ENCODE data around the gene TCF4.

TCF4 gene

GRCh38 chr18:55314615-55315237 is 273.3 kb downstream of the TCF4 start:
- no peak for DNase-seq

DNA sequence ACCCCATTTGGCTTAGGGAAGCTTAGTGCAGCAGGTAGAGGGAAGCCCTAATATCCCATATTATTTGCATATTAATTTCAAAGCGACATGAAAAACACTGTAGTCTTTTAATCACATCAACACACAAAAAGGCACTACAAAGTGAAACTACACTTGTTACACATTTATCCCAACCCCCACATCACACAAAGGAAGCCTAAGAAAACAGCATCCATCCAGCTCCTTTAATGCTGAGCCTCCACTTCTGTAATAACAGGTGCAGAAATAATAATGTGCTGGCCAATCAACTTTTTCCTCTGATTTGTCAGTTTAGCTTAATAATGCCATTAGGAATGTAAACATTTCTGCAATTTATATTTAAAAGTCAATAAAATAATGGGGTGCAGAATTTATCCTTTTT is 274.0 kb downstream of the TCF4 start:
- no peak for DNase-seq

GRCh38 chr18:55310863-55311262 is 277.1 kb downstream of the TCF4 start:
- no peak for DNase-seq

- DNase-seq, result no peak
Observed at GRCh38 chr18:55310044-55310676, 277.8 kb downstream of the TCF4 start.

DNA sequence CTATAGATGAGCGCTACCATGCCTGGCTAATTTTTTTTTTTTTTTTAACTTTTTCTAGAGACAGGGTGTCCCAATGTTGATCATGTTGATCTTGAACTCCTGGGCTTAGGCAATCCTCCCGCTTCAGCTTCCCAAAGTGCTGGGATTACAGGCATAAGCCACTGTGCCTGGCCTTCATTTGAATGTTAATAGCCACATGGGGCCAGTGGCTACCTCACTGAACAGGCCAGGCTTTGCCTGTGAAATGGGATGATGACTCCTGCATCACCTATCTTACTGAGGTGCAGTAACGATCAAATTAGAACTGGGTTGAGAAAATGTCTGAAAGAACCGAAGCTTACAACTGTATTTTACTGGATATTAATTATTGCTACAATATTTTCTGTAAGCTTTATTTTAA is 278.7 kb downstream of the TCF4 start:
- no peak for DNase-seq

GRCh38 chr18:55307505-55307904 is 280.5 kb downstream of the TCF4 start:
- no peak for DNase-seq

DNA sequence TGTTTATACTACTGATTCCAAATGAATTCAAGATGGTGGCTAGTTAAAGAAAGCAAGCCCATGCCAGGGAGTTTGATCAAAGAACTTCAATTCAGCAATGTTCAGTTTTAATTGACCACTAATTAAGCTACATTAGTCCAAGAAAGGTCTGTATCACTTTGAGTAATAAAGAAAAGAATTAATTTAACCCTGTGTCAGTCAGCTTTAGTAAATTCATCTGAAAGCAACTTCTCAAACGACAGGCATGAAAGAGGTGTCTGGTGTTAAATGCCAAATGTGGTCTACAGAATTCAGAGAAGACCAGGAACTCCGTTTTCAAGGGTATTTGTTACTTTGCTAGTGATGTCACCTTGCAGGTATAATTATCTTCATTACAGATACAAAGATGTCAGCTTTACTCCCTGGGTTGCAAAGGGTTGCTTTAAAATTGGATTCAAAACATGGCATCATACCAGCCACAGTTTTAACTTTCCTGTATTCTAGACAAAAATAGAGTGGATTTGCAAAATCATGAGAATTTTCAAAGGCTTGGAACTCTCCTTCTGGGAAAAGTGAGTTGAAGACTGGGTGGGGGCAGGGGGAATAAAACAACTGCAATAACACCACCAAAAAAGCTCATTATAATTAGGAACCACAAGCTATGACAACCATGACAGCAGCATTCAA is 281.5 kb downstream of the TCF4 start:
- DNase-seq, result no peak

GRCh38 chr18:55302167-55302833 is 285.7 kb downstream of the TCF4 start:
- DNase-seq, result no peak

DNA sequence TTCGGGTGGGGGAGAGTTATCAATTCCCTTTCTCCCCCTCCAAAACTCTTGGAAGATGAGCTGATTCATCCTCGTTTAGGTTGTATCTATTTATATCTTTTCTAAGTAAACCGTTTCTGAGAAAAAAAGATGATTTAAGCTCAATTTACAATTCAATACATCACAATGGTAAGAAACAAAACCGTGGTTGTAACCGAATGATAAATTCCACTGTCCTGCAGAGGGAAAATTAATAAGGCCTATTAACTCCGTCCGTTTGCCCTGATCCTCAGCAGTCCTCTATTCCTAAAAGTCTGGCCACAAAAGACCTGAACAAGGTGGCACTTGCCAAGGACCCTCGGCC is 286.2 kb downstream of the TCF4 start:
- no peak for DNase-seq

GRCh38 chr18:55300936-55301531 is 287.0 kb downstream of the TCF4 start:
- DNase-seq, result no peak

- peak; percentile 22 for DNase-seq
Observed at GRCh38 chr18:55300421-55300935, 287.5 kb downstream of the TCF4 start.

- DNase-seq, result no peak
Observed at GRCh38 chr18:55296778-55297177, 291.2 kb downstream of the TCF4 start.

DNA sequence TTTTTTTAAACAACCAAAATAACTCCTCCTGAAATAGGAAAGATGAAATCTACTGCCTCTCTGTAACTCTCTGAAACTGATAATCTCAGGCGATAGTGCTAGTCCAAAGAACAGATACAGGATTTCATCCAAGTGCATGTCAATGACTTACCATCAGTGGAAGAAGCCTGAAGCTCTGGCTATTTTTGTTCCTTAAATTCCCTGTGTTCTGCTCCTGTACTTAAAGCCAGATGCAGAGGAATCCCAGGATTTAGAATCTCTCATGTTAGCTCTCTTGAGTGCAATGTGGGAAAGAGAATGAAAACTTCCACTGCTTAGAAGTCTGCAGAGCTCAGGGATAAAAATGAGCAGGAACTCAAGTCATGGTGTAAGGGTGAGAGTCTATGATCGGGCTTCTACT is 291.9 kb downstream of the TCF4 start:
- no peak for DNase-seq

- no peak for DNase-seq
Observed at GRCh38 chr18:55290898-55291297, 297.1 kb downstream of the TCF4 start.

DNA sequence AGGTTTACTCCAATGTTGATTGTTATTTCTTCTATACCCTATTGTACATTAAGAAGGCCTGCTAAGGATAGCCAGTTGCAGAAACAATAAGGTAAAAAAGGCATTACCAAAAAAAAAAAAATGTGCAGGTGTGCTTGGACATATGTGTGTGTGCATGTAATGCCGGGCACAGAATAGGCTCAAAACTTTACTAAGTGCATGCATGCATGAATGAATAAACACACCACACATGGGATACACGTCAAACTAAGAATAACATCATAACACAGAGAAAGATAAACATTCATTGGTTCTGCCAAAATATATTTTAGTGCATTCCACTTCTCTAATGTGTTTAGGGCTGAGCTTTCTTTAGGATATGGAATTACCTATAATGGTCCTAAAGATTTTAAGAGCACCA is 298.2 kb downstream of the TCF4 start:
- DNase-seq, result no peak

- no peak for DNase-seq
Observed at GRCh38 chr18:55289048-55289447, 298.9 kb downstream of the TCF4 start.

DNA sequence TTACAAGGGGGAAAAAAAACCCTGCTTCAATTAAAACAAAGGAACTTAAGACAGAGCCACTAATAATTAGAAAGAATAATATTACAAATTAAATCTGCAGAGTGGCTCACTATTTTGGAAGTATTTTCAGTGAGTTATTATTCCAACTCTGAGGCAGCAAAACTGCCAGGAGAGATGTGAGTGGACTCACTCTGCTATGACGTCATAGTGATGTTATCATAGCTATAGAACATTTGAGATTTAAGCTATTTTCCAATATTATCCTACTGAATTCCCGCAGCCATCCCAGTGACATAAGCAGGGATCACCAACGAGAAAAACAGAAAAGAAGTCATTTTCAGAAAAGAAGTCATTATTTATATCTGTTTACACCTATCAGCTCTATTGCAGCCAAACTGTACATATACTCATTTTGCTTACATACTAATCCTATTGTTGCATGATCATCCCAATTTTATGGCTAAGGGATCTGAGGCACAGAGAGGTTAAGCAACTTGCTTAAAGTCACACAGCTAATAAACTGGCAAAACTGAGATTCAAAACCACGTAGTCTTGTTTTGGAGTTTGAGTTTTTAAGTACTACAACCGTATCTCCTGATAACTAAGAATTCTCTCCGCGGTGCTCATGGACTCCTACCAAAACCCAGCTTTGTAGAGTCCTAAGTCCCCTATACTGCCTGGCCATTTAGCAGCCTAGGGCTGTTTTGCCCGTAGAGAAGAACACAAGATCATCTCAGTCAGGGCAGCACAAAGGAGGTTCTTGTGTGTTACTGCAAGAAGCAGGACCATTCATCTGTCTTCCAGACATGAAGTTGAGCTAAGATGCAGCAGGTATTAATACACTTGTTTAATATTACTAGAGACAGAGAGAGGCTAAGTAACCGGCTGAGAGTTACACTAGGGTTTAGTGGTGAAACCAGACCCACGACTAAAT is 299.8 kb downstream of the TCF4 start:
- DNase-seq, result no peak

DNA sequence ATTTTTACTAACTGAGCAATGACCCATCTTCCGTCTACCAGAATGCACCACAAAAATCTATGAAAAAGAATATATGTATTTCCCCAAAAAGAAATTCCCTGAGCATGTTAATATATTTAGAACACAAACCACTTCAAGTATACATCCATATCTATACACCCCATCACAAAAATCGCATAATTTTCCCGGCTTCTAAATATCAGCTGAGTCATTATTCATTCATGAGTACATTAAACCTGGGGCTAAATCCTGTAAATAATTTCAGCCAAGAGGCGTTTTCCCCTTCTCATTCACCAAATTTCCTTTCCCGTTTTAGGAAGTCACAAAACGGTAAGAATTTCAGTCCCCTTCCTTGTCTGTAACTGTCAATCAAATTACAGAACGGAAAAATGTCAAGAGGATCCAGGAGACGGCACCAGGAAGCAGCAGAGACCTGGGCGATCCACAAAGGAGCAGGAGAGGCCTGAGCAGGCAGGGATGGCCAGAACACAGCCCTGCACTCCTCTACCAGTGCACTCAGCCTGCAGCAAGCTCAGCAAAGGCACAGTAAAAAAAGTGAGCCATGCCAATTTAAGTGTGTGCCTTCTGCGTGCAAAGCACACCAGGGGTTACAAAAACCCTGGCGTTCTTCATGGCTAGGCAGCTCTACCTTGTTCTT is 300.7 kb downstream of the TCF4 start:
- DNase-seq, result no peak

DNA sequence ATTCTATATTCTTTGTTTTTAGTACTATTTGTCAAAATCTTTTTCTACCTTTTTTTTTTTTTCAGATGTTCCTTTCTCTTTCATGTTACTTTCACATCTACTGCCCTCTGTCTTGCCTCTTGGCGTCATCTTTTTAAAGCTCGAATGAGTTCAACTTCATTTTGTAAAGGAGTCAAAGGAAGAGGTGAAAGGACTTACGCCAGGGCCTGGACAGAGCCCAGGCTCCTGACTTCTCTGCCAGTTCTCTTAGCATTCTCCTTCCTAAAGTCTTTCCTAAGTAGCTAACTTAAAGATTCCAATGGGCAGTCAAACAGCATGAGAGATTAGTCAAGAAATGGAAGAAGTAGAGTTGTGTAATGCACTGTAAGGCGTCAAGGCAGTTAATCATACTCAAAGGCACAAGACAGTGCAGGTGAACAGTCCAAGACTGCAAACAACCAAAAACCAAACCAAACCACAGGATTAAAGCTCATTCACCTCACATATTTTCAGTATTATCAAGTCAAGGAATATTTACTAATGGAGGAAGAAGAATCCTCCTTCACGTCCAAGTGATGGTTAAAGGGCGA is 301.7 kb downstream of the TCF4 start:
- no peak for DNase-seq

- DNase-seq, result no peak
Observed at GRCh38 chr18:55284614-55285013, 303.4 kb downstream of the TCF4 start.

- DNase-seq, result no peak
Observed at GRCh38 chr18:55283309-55283708, 304.7 kb downstream of the TCF4 start.

Measured in NCI-H510A (cell line).